Fibroblast of lung (primary cell): ENCODE measurements around the gene CAB39L.

Source experiments
- CTCF ChIP-seq, 2 donors: IDR thresholded peaks in 1 of 2; conservative IDR thresholded peaks in 1 of 2; 1 replicate in 1 of 2; 2 replicates in 1 of 2; pipeline ENCODE4 v1.5.1; 2011 to 2012; ENCODE audit warnings: low read length in 2 of 2, control low read depth in 1 of 2, inconsistent platforms in 1 of 2, low read depth in 1 of 2, mild to moderate bottlenecking in 1 of 2
- EZH2 ChIP-seq: IDR thresholded peaks from 2 replicates; pipeline ENCODE4 v1.5.1; 2012; ENCODE audit warnings: low read length, control low read depth, mild to moderate bottlenecking; ENCODE audit errors: missing control alignments

GRCh38 chr13:49310251-49310650 is 133.6 kb downstream of the CAB39L start:
- no peak for TF ChIP-seq CTCF (conservative IDR thresholded peaks at IDR 0.05 in 1 of 2, IDR thresholded peaks at IDR 0.05 in 1 of 2; ENCODE audit: low read depth in 1 of 2, low read length in 2 of 2)
- TF ChIP-seq EZH2: no peak
